Natural killer cell (primary cell): ENCODE results near the gene R3HDM4. TPM values are rescaled to one million over a fixed set of nuclear protein-coding genes. Genes with fewer than 3 reads are reported as not detected.

Experiments used
- ATAC-seq, 3 donors: fragments of 150-1000 bp in 2 of 3; fragments of 200-7000 bp in 1 of 3; cut with Tn5 transposase; 1 replicate in 1 of 3; 2 replicates in 2 of 3; pipeline ENCODE4 v1.10.0; 2021; ENCODE audit warnings: mild to moderate bottlenecking in 2 of 3, moderate library complexity in 2 of 3
- DNase-seq, 2 donors: peaks; one replicate each; pipeline versions ENCODE4 v3.0.0 to v3.0.0-alpha.2; 2013 to 2021; ENCODE audit warnings: mixed read lengths in 1 of 2
- H3K27ac ChIP-seq: one replicate; pipeline ENCODE4 v1.5.1; 2013; ENCODE audit warnings: mild to moderate bottlenecking, low read length
- H3K27me3 ChIP-seq: one replicate; pipeline ENCODE4 v1.6.1; 2013; ENCODE audit warnings: low read length; ENCODE audit not compliant: control insufficient read depth, insufficient read depth
- H3K36me3 ChIP-seq: one replicate; pipeline ENCODE4 v1.6.1; 2013; ENCODE audit warnings: low read length; ENCODE audit not compliant: control insufficient read depth, insufficient read depth
- H3K4me1 ChIP-seq: one replicate; pipeline ENCODE4 v1.6.1; 2013; ENCODE audit warnings: low read length; ENCODE audit not compliant: control insufficient read depth, insufficient read depth
- H3K4me3 ChIP-seq: one replicate; pipeline ENCODE4 v1.5.1; 2013; ENCODE audit warnings: low read length
- H3K9me3 ChIP-seq: one replicate; pipeline ENCODE4 v1.6.1; 2013; ENCODE audit warnings: low read length; ENCODE audit not compliant: control insufficient read depth, insufficient read depth
- H3K27ac Mint-ChIP-seq, 2 donors: one replicate each; pipeline ENCODE4 v1.8.0; 2022; ENCODE audit warnings: mild to moderate bottlenecking in 2 of 2, mixed read lengths in 2 of 2, moderate library complexity in 1 of 2
- H3K27me3 Mint-ChIP-seq, 2 donors: one replicate each; pipeline ENCODE4 v1.8.0; 2022; ENCODE audit warnings: low read depth in 2 of 2, mixed read lengths in 2 of 2
- H3K36me3 Mint-ChIP-seq: one replicate; pipeline ENCODE4 v1.8.0; 2022; ENCODE audit warnings: mixed read lengths
- H3K4me1 Mint-ChIP-seq, 2 donors: one replicate each; pipeline ENCODE4 v1.8.0; 2022; ENCODE audit warnings: mixed read lengths in 2 of 2
- H3K4me3 Mint-ChIP-seq: one replicate; pipeline ENCODE4 v1.8.0; 2022; ENCODE audit warnings: mild to moderate bottlenecking, moderate library complexity, mixed read lengths
- H3K9me3 Mint-ChIP-seq, 2 donors: one replicate each; pipeline ENCODE4 v1.8.0; 2022; ENCODE audit warnings: mixed read lengths in 2 of 2
- WGBS: methylation state at CpG from one replicate; pipeline ENCODE4 v1.1.7; 2013; ENCODE audit warnings: missing lambda C conversion rate; ENCODE audit not compliant: insufficient coverage; 5-methylcytosine and 5-hydroxymethylcytosine counted together
- intact Hi-C: fragments of 100-400 bp; cut with micrococcal nuclease; formaldehyde crosslinking; loops from one replicate; pipeline ENCODE4 v1.14.2; 2022
- total RNA-seq, 4 donors: library from RNA; stranded (reverse); fragments of 120-200 nt in 1 of 4; gene quantifications; one replicate each; pipeline versions ENCODE4 v1.2.3 to v1.2.4, GENCODE V29; 2013 to 2022
- TF ChIP-seq, protein P1 (sequence below): fragments of 200-600 bp; IDR thresholded peaks from one replicate; pipeline ENCODE4 v1.8.0; 2022; ENCODE audit warnings: antibody characterized with exemption

The R3HDM4 gene
- total RNA-seq, 3 donors from 2014 or later (not counting 1 experiment from before 2014, with no cell fraction given): 88.7 to 106 (median 97.8) TPM

GRCh38 chr19:927351-927779 lies 14.3 kb upstream of the R3HDM4 start:
- intact Hi-C loops: loop anchor here (10.0 kb wide), 1 partner anchor 317 kb away; the partner anchor contains the start of genes ATP5F1D and MIDN
- no peaks in the 10 kb centered on the region for H3K9me3 ChIP-seq
- H3K27me3 ChIP-seq: no peaks in the 10 kb centered on the region
- no peak overlapping the region for H3K27ac ChIP-seq
- no peak for DNase-seq
- H3K4me3 ChIP-seq: peak overlapping the region; percentile 97
- Mint-ChIP-seq H3K27ac (no peak overlapping the region), H3K4me1 (peaks cover 0 to 4% of the 10 kb centered on the region in 2 donors), H3K9me3 (no peaks in the 10 kb centered on the region), H3K4me3 (no peak overlapping the region), H3K36me3 (no peaks in the 10 kb centered on the region), H3K27me3 (no peaks in the 10 kb centered on the region)
- H3K36me3 ChIP-seq: no peaks in the 10 kb centered on the region
- ATAC-seq: no peak
- TF ChIP-seq, protein P1, sequence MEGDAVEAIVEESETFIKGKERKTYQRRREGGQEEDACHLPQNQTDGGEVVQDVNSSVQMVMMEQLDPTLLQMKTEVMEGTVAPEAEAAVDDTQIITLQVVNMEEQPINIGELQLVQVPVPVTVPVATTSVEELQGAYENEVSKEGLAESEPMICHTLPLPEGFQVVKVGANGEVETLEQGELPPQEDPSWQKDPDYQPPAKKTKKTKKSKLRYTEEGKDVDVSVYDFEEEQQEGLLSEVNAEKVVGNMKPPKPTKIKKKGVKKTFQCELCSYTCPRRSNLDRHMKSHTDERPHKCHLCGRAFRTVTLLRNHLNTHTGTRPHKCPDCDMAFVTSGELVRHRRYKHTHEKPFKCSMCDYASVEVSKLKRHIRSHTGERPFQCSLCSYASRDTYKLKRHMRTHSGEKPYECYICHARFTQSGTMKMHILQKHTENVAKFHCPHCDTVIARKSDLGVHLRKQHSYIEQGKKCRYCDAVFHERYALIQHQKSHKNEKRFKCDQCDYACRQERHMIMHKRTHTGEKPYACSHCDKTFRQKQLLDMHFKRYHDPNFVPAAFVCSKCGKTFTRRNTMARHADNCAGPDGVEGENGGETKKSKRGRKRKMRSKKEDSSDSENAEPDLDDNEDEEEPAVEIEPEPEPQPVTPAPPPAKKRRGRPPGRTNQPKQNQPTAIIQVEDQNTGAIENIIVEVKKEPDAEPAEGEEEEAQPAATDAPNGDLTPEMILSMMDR: no peak
- 36% methylated on average over 8 of the region's 15 CpGs for WGBS
- peaks cover 43% of the 10 kb centered on the region for H3K4me1 ChIP-seq

GRCh38 chr19:926589-927350 lies 13.8 kb upstream of the R3HDM4 start:
- TF ChIP-seq, protein P1: no peak
- Mint-ChIP-seq H3K27me3 (no peaks in the 10 kb centered on the region), H3K9me3 (no peaks in the 10 kb centered on the region), H3K4me3 (peak overlapping the region; percentile 83), H3K36me3 (no peaks in the 10 kb centered on the region), H3K27ac (peak overlapping the region in 1 of 2 donors; percentile 85), H3K4me1 (peaks cover 3% of the 10 kb centered on the region in 2 donors)
- Histone ChIP-seq H3K4me1 (peaks cover 39% of the 10 kb centered on the region), H3K27me3 (no peaks in the 10 kb centered on the region), H3K36me3 (no peaks in the 10 kb centered on the region), H3K9me3 (no peaks in the 10 kb centered on the region), H3K4me3 (peak overlapping the region; percentile 97), H3K27ac (no peak overlapping the region)
- intact Hi-C loops: loop anchor here (10.0 kb wide), 1 partner anchor 318 kb away; the partner anchor contains the start of genes ATP5F1D and MIDN
- ATAC-seq (no peak), DNase-seq (peak; percentile 28 to 54)
- WGBS: under 1% methylated on average over 40 of the region's 52 CpGs

DNA sequence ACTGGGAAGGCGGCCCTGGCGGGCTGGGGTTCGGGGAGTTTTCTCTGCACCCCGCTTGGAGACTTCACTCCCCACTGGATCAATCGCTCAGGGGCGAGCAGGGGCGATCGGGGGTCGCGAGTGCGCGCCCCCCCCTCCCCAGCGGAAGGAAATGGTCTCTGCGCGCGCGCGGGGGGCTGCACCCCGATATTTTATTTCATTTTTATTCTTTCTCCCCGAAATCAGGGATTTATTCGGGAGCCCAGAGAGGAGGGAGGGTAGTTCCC lies 13.2 kb upstream of the R3HDM4 start:
- no peak for DNase-seq
- intact Hi-C loops: loop anchor here (10.0 kb wide), 1 partner anchor 319 kb away; the partner anchor contains the start of genes ATP5F1D and MIDN
- no peaks in the 10 kb centered on the region for H3K36me3 Mint-ChIP-seq

More for the DNA sequence above, 13.2 kb upstream of the R3HDM4 start:
- no peak for ATAC-seq
- H3K27ac ChIP-seq: peak overlapping the region; percentile 14
- Mint-ChIP-seq H3K9me3 (no peaks in the 10 kb centered on the region), H3K27ac (peak overlapping the region in 1 of 2 donors; percentile 85), H3K4me1 (peaks cover 7 to 8% of the 10 kb centered on the region in 2 donors), H3K4me3 (peak overlapping the region; percentile 77), H3K27me3 (no peaks in the 10 kb centered on the region)
- no peaks in the 10 kb centered on the region for H3K9me3 ChIP-seq
- peaks cover 41% of the 10 kb centered on the region for H3K4me1 ChIP-seq
- peak overlapping the region; percentile 97 for H3K4me3 ChIP-seq
- H3K27me3 ChIP-seq: peaks cover under 1% of the 10 kb centered on the region
- TF ChIP-seq, protein P1: no peak
- WGBS: under 1% methylated on average over 13 of the region's 21 CpGs
- no peaks in the 10 kb centered on the region for H3K36me3 ChIP-seq
